WERI-Rb-1 (cell line): Measurements from ENCODE around the gene TMEM185B.

ENCODE experiments used
- DNase-seq: peaks from one replicate; pipeline ENCODE4 v3.0.0-alpha.2; 2020
- H3K27ac ChIP-seq: fragments of 250-450 bp; sonication (Bioruptor Pico); 2 replicates; pipeline ENCODE4 v1.5.1; 2020; ENCODE audit warnings: mild to moderate bottlenecking, moderate library complexity
- H3K27me3 ChIP-seq: fragments of 250-450 bp; sonication (Bioruptor Pico); 2 replicates; pipeline ENCODE4 v1.5.1; 2021; ENCODE audit warnings: mild to moderate bottlenecking, low read depth, moderate library complexity; ENCODE audit not compliant: insufficient read depth, severe bottlenecking
- H3K36me3 ChIP-seq: fragments of 250-450 bp; sonication (Bioruptor Pico); 2 replicates; pipeline ENCODE4 v1.5.1; 2020; ENCODE audit warnings: mild to moderate bottlenecking, moderate library complexity
- H3K4me3 ChIP-seq: 2 replicates; pipeline ENCODE4 v1.5.1; 2011; ENCODE audit warnings: low read depth, mild to moderate bottlenecking, control low read depth, low read length
- H3K9me3 ChIP-seq: fragments of 250-450 bp; sonication (Bioruptor Pico); 2 replicates; pipeline ENCODE4 v1.5.1; 2021; ENCODE audit warnings: mild to moderate bottlenecking, moderate library complexity; ENCODE audit not compliant: severe bottlenecking
- TF ChIP-seq, protein P1 (sequence below): IDR thresholded peaks from 2 replicates; pipeline ENCODE4 v1.5.1; 2011; ENCODE audit warnings: low read depth, mild to moderate bottlenecking, control low read depth, inconsistent platforms, low read length

TMEM185B gene

DNA sequence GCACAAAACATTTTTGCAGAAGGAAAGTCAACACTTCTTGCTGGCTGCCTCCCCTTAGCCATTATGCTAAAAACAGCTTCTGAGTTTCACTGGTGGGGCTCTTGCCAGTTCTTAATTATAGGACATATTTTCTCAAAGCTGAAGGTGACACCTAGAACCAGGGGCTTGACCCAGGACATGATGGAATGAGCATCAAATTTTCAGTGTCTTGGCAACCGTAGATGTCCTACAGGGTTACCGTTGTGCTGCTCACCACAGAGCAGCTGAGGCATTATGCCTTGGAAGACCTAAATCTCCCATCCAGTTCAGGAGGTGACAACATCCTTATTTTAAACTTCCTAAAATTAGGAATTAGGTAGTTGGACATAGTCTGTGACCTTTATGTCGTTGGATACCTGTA lies 46.7 kb downstream of the TMEM185B start:
- DNase-seq = no peak
- no peak overlapping the region for H3K27ac ChIP-seq
- TF ChIP-seq, protein P1, sequence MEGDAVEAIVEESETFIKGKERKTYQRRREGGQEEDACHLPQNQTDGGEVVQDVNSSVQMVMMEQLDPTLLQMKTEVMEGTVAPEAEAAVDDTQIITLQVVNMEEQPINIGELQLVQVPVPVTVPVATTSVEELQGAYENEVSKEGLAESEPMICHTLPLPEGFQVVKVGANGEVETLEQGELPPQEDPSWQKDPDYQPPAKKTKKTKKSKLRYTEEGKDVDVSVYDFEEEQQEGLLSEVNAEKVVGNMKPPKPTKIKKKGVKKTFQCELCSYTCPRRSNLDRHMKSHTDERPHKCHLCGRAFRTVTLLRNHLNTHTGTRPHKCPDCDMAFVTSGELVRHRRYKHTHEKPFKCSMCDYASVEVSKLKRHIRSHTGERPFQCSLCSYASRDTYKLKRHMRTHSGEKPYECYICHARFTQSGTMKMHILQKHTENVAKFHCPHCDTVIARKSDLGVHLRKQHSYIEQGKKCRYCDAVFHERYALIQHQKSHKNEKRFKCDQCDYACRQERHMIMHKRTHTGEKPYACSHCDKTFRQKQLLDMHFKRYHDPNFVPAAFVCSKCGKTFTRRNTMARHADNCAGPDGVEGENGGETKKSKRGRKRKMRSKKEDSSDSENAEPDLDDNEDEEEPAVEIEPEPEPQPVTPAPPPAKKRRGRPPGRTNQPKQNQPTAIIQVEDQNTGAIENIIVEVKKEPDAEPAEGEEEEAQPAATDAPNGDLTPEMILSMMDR = no peak
- H3K4me3 ChIP-seq = no peak overlapping the region
- no peaks in the 10 kb centered on the region for H3K9me3 ChIP-seq
- no peaks in the 10 kb centered on the region for H3K27me3 ChIP-seq
- no peaks in the 10 kb centered on the region for H3K36me3 ChIP-seq

DNA sequence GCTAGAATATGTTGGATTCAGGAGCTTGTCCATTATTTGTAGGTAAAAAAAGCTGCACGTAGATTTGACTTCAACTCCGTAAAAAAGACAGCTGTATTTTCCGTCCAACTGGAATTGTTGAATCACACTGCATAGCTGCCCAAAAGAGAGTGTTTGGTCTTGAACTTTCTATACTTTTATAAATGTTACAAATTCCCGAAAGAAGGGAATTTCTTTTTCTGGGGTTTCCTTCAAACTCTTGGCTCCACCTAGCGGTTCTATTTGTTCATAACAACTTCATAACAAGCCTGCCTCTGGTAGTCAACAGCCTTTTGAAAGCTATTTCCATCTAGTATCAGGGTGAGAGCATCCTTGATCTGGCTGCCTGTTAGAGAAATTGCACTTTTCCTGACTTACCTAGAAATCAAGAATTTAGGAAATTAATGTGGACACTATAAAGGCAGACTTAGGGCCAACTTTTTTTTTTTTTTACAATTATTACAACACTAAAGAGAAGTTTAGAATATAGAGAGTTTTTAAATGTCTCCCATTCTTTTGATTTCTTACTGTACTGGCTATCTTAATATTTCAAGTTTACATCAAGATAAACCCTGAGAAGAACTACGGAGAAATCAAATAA lies 48.1 kb downstream of the TMEM185B start:
- Histone ChIP-seq H3K36me3 (no peaks in the 10 kb centered on the region), H3K9me3 (no peaks in the 10 kb centered on the region), H3K27me3 (no peaks in the 10 kb centered on the region), H3K4me3 (no peak overlapping the region), H3K27ac (no peak overlapping the region)
- DNase-seq = no peak
- TF ChIP-seq, protein P1 = peak; percentile 45
